ENCODE results near the gene DROSHA. TPM values are rescaled to one million over a fixed set of nuclear protein-coding genes. Genes with fewer than 3 reads are reported as not detected.
A peak's percentile ranks its signal among the peaks of the same experiment; 100 is the strongest.

Gene DROSHA
- total RNA-seq, 2 donors from 2014 or later: 31.5 to 33.9 TPM

DNA sequence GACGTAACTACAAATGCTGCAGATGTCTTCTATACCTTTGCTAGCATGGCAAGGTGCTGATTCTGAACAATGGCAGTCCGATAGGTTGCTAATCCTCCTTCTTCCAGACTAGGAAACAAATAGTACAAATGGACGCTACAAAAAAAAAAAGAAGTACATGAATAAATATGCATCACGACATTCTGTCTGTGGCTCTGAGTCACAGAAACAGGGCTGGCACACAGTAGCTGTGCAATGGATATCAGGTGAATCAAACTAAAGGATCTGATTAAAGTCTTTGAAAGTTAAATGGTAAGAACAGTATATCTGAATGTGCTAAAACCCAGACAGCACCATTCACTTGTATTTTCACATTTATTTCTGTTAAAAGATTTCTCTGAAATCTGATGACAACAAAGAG lies 96.2 kb downstream of the DROSHA start:
- intact Hi-C loops (cut with DNase I): no loop called here
- no peak for ATAC-seq

GRCh38 chr5:31434898-31435297 lies 97.0 kb downstream of the DROSHA start:
- DNase-seq (no peak), ATAC-seq (no peak)
- intact Hi-C loops (cut with DNase I): no loop called here

More for the DNA sequence above, 96.2 kb downstream of the DROSHA start:
- DNase-seq: no peak

DNA sequence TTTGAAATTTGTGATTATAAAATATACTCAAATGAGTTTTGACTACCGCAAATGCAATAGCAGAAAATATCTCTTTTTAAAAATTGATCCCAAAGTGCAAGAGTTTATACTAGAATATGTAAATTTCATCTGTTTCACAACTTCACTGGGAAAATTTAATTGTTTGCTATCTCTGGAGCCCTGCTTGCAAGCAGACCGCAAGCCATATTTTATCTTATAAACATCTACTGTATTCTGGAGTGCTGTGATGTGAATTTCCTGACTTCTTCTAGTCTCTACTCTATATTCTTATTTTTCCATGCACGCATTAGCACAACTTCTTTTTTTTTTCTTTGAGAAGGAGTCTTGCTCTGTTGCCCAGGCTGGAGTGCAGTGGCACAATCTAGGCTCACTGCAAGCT lies 98.7 kb downstream of the DROSHA start:
- DNase-seq (no peak), ATAC-seq (no peak)
- intact Hi-C loops (cut with DNase I): no loop called here

DNA sequence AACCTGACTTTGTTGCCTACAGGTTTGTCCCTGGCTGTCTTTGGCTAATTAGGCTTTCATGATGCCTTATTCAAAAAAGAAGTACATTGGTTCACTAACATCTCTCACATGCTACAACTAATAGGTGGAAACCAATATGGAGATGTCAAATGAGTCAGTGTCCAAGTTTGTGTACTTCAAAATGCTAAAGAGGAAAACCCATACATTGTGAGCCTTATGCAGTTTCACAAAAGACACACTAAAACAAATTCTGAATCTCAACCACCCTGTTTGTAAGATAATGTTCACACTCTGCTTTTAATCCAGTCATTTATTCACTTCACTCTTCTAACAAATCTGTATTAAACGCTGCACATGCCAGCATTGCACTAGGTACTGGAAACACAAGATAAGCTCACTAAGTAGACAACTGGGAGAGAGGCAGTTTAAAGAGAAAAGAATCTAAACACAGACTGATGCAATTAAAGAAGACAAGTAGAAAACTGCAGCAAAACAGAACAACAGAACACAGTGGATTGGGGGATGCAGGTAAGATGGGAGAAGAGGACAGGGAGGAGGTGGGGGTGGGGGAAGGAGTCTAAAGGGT lies 104.1 kb downstream of the DROSHA start:
- intact Hi-C loops (cut with DNase I): no loop called here
- DNase-seq (no peak), ATAC-seq (no peak)

DNA sequence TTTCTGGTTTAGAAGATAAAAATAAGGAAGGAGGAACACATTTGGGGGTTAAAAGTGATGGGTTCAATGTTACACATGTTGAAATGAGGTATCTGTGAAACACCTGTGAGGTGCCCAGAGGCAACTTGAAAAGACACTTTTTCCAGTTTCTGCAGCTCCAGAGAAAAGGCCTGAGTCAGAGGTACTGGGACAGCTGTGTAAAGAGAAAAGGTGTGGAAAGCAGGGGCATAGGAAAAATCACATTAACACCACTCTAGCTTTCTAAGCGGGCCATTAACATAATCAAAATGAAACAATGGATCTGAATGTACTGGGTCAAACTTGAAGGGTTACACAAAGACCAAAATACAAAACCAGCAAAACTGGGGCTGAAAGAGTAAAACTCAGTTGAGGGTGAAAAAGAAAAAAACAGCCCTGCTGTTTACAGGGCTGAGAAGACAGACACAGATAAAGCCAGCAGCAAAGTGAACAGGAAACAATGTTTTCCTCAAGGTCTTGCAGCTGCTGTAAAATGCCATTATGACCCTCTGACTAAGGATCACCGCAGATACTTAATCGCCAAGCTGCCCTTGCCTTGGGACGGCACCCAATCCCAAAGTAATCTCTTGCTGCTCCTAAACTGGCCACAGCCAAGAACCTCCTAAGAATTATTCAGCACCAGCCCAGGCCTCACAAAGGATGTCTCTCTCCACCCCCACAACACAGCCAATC lies 104.7 kb downstream of the DROSHA start:
- ATAC-seq: no peak
- DNase-seq: no peak
- intact Hi-C loops (cut with DNase I): no loop called here

DNA sequence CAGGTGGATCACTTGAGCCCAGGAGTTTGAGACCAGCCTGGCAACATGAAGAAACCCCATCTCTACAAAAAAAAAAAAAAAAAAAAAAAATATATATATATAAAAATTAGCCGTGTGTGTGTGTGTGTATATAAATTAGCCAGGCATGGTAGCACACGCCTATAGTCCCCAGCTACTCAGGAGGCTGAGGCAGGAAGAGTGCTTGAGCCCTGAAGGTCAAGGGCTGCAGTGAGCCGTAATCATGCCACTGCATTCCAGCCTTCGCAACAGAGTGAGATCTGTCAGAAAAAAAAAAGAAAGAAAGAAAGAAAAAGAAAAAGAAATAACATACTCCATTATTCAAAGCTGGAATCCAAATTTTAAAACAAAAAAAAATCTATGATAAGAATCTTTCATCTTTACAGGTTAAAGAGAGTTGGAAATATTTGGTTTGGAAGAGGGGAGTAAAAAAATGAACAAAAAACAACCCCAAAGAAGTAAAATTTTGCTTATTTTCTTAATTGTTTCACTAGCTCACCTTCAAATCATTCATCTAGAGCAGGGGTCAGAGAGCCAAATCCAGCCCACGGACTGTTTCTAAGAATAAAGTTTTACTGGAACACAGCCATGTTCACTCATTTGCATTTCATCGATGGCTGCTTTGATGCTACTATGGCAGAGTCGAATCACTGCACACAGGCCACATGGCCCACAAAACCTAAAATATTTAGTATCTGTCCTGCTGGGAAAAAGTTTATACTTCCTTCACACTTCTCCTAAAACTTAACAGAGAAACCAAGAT lies 109.9 kb downstream of the DROSHA start:
- intact Hi-C loops (cut with DNase I): no loop called here
- ATAC-seq (peak; percentile 34 to 39), DNase-seq (no peak)

DNA sequence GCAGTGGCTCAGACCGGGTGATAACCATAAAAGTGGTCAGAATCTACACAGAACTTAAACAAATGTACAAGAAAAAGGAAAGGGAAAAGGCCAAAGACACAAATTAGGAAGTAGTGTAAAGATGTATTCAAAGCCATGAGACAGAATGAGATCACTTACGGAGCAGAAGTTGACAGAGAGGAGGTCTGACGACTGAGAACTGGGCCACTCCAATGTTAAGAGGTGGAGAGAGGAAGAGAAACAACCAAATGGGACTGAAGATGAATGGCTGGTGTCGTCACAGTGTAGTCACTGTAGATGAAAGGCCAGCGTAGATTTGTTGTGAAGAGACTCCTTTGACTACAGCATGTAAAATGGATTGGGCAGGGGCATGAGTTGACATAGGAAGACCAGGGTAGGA lies 114.4 kb downstream of the DROSHA start:
- ATAC-seq (no peak), DNase-seq (no peak)
- intact Hi-C loops (cut with DNase I): no loop called here

DNA sequence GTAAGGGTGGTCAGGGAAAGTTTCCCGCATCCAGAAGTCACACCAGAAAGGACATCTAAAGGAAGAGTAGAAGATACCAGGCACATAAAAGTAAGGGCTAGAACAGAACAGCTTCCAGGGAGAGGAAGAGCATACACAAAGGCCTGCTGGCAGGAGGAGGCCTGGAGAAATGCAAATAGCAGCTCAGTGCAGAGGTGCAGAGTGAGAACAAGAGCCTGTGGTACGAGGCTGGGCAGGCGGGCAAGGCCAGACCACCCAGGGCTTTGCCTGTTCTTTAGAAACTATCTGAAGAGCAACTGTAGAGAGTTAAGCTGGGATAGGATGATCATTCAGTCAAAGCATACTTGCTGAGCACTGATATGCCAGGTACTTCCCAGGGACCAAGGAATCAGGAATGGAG lies 115.3 kb downstream of the DROSHA start:
- ATAC-seq (no peak), DNase-seq (no peak)
- intact Hi-C loops (cut with DNase I): no loop called here

DNA sequence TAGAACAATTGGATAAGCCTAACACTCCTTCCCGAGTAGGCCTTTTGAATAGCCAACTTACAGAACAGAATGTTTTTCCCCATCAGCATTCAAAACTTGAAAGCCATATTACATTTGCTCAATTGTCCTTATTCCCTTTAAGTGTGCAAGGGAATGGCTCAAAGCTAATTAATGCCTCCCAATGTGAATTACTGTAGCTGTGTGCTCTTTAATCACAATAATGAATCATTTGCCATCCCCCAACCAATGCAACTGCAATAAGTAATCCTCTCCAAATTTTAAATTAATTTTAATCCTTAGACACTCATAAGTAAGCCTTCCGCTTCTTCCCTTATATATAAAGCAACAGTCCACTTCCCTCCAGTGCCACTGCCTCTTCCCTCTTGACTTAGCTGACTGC lies 115.9 kb downstream of the DROSHA start:
- intact Hi-C loops (cut with DNase I): no loop called here
- ATAC-seq (no peak), DNase-seq (no peak)

GRCh38 chr5:31415009-31415923 lies 116.6 kb downstream of the DROSHA start:
- DNase-seq (no peak), ATAC-seq (no peak)
- intact Hi-C loops (cut with DNase I): no loop called here

GRCh38 chr5:31413030-31413812 lies 118.7 kb downstream of the DROSHA start:
- DNase-seq (peak; percentile 28), ATAC-seq (peak; percentile 66 to 75)
- intact Hi-C loops (cut with DNase I): no loop called here

GRCh38 chr5:31412324-31412723 lies 119.6 kb downstream of the DROSHA start:
- intact Hi-C loops (cut with DNase I): no loop called here
- ATAC-seq (no peak), DNase-seq (no peak)

DNA sequence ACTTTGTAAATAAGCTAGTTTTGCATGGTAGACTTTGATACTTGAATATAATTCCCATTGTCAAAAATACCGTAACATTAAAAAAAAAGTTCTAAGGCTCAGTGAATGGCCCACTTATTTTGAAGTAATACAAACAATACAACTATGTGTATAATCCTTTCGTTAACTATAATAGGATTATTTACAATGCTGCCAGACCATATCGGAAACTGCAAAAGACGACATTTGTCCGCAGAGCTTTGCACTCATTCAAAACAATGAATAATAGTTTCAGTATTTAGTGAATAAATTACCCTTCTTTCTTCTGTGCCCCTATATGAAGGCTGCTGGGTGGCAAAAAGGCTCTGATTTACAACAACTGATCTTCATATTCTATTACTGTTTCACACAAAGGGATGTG lies 121.8 kb downstream of the DROSHA start:
- DNase-seq (no peak), ATAC-seq (no peak)
- intact Hi-C loops (cut with DNase I): no loop called here

- ATAC-seq (peak; percentile 56 to 84), DNase-seq (no peak)
- intact Hi-C loops (cut with DNase I): no loop called here
Measured at GRCh38 chr5:31408814-31409213, 123.1 kb downstream of the DROSHA start.

GRCh38 chr5:31407921-31408693 lies 123.8 kb downstream of the DROSHA start:
- ATAC-seq: no peak
- intact Hi-C loops (cut with DNase I): no loop called here

GRCh38 chr5:31404325-31404724 lies 127.6 kb downstream of the DROSHA start:
- intact Hi-C loops (cut with DNase I): no loop called here
- ATAC-seq: no peak
- DNase-seq: no peak

More at GRCh38 chr5:31407921-31408693, 123.8 kb downstream of the DROSHA start:
- no peak for DNase-seq

DNA sequence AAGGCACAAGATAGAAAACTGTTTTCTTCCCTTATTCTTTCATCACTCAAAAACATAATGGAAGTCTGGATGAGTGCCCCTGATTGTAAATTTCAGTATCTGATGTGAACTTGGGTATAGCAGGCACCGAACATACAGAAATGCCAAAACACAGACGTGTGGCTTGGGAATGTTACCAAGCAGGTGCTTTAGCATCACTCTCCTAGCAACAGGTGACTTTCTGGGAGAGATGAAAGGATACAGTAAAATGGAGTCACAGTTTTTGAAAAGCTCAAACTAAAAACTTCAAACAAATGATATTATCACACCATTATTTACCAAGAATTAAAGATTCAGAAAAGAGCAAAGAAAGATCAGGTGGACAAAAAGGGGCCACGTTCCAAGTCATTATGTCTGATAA lies 130.2 kb downstream of the DROSHA start:
- intact Hi-C loops (cut with DNase I): no loop called here
- DNase-seq: no peak
- no peak for ATAC-seq

Data from left cardiac atrium (tissue), 4 donors.